SK-N-SH (cell line): ENCODE results near the gene PDIA5. TPM values are rescaled to one million over a fixed set of nuclear protein-coding genes. Genes with fewer than 3 reads are reported as not detected.

ENCODE experiments used
- CTCF ChIA-PET: fragments of 300-600, 350-600 bp; formaldehyde crosslinking; extraction: SDS; loops from one replicate; lab custom pipeline; 2021; lab: Yijun Ruan, JAX
- POLR2A ChIA-PET: fragments of 350-600 bp; sonication (Branson Sonifier 250); formaldehyde crosslinking; extraction: SDS; loops from one replicate; lab custom pipeline; 2020; ENCODE audit warnings: antibody characterized with exemption, inconsistent platforms; lab: Yijun Ruan, JAX
- DNase-seq: peaks from one replicate; pipeline ENCODE4 v3.0.0; 2012
- H2AFZ ChIP-seq: fragments of 200-600 bp; sonication (generic); 2 replicates; pipeline ENCODE4 v1.8.1; 2016; ENCODE audit warnings: antibody characterized with exemption, mild to moderate bottlenecking, low read depth
- H3F3A ChIP-seq: fragments of 200-600 bp; sonication (generic); replicated peaks from 2 replicates; pipeline ENCODE3; 2016; ENCODE audit warnings: antibody characterized with exemption, mild to moderate bottlenecking; ENCODE audit not compliant: insufficient read depth
- H3K27ac ChIP-seq, 2 experiments: fragments of 200-500 bp in 1 of 2; fragments of 200-600 bp in 1 of 2; sonication (Bioruptor generic) in 1 of 2; sonication (generic), shearing (Covaris generic) in 1 of 2; 2 replicates each; pipeline versions ENCODE4 v1.5.1 to v1.6.1; 2014 to 2016; ENCODE audit warnings: low read depth in 2 of 2, inconsistent platforms in 1 of 2, low read length in 1 of 2, mild to moderate bottlenecking in 1 of 2, mixed read lengths in 1 of 2
- H3K27me3 ChIP-seq: fragments of 200-600 bp; sonication (generic), shearing (Covaris generic); 2 replicates; pipeline ENCODE4 v1.6.1; 2016; ENCODE audit warnings: mixed run types; ENCODE audit not compliant: insufficient read depth
- H3K36me3 ChIP-seq, 2 experiments: fragments of 200-500 bp in 1 of 2; fragments of 200-600 bp in 1 of 2; sonication (Bioruptor generic) in 1 of 2; sonication (generic) in 1 of 2; replicated peaks in 1 of 2; 2 replicates each; pipeline versions ENCODE3 to v1.5.1; 2014 to 2016; ENCODE audit warnings: low read length in 1 of 2, mild to moderate bottlenecking in 1 of 2; ENCODE audit not compliant: insufficient read depth in 2 of 2, control insufficient read depth in 1 of 2
- H3K4me1 ChIP-seq, 2 experiments: fragments of 200-500 bp in 1 of 2; fragments of 200-600 bp in 1 of 2; sonication (Bioruptor generic) in 1 of 2; sonication (generic), shearing (Covaris generic) in 1 of 2; 2 replicates each; pipeline versions ENCODE4 v1.5.1 to v1.6.1; 2014 to 2016; ENCODE audit warnings: low read depth in 1 of 2, low read length in 1 of 2, mixed run types in 1 of 2; ENCODE audit not compliant: insufficient read depth in 2 of 2, control insufficient read depth in 1 of 2
- H3K4me2 ChIP-seq: fragments of 200-600 bp; sonication (generic), shearing (Covaris generic); 2 replicates; pipeline ENCODE4 v1.6.1; 2017; ENCODE audit warnings: mixed run types
- H3K4me3 ChIP-seq, 2 experiments: fragments of 200-500 bp in 1 of 2; fragments of 200-600 bp in 1 of 2; sonication (Bioruptor generic) in 1 of 2; sonication (generic), shearing (Covaris generic) in 1 of 2; 2 replicates each; pipeline versions ENCODE4 v1.5.1 to v1.8.1; 2014 to 2016; ENCODE audit warnings: low read depth in 2 of 2, inconsistent platforms in 1 of 2, low read length in 1 of 2, mild to moderate bottlenecking in 1 of 2, mixed read lengths in 1 of 2, moderate library complexity in 1 of 2
- H3K79me2 ChIP-seq: fragments of 200-600 bp; sonication (generic); 2 replicates; pipeline ENCODE4 v1.8.1; 2017; ENCODE audit warnings: mild to moderate bottlenecking; ENCODE audit not compliant: insufficient read depth
- H3K9ac ChIP-seq: fragments of 200-600 bp; sonication (generic); 2 replicates; pipeline ENCODE4 v1.6.1; 2017; ENCODE audit warnings: mixed run types
- H3K9me2 ChIP-seq: fragments of 200-600 bp; sonication (generic); 2 replicates; pipeline ENCODE4 v1.6.1; 2017; ENCODE audit warnings: mixed run types
- H3K9me3 ChIP-seq: fragments of 200-600 bp; sonication (generic); 2 replicates; pipeline ENCODE4 v1.6.1; 2017; ENCODE audit warnings: mixed run types, mild to moderate bottlenecking, moderate library complexity
- H4K20me1 ChIP-seq: fragments of 200-600 bp; sonication (generic); 2 replicates; pipeline ENCODE4 v1.6.1; 2017; ENCODE audit warnings: mild to moderate bottlenecking, mixed run types; ENCODE audit not compliant: insufficient read depth
- CHD2 ChIP-seq: fragments of 150-350 bp; IDR thresholded peaks from 2 replicates; pipeline ENCODE4 v1.6.1; 2018; ENCODE audit warnings: low read length; ENCODE audit not compliant: partially characterized antibody
- EP300 ChIP-seq, 2 experiments: IDR thresholded peaks; 2 replicates each; pipeline versions ENCODE4 v1.4.0 to v1.6.1; 2012; ENCODE audit warnings: borderline replicate concordance in 1 of 2, low read depth in 1 of 2, low read length in 1 of 2
- EZH2phosphoT487 ChIP-seq: fragments of 200-600 bp; sonication (generic); IDR thresholded peaks from 2 replicates; pipeline ENCODE4 v1.6.1; 2017; ENCODE audit warnings: low read depth, mixed run types, mild to moderate bottlenecking, antibody characterized with exemption, moderate library complexity, borderline replicate concordance
- FOSL2 ChIP-seq: IDR thresholded peaks from 2 replicates; pipeline ENCODE4 v1.4.0; 2012; ENCODE audit warnings: low read depth, mild to moderate bottlenecking, moderate library complexity, borderline replicate concordance
- FOXM1 ChIP-seq: IDR thresholded peaks from 2 replicates; pipeline ENCODE4 v1.4.0; 2012; ENCODE audit warnings: low read depth, mild to moderate bottlenecking
- GABPA ChIP-seq: IDR thresholded peaks from 2 replicates; pipeline ENCODE4 v1.4.0; 2012; ENCODE audit warnings: low read depth, mild to moderate bottlenecking
- GATA2 ChIP-seq: sonication (generic); formaldehyde crosslinking; IDR thresholded peaks from 2 replicates; pipeline ENCODE4 v1.5.0; 2020; ENCODE audit warnings: mild to moderate bottlenecking, missing genetic modification reagents
- MEF2A ChIP-seq: IDR thresholded peaks from 2 replicates; pipeline ENCODE4 v1.4.0; 2012; ENCODE audit warnings: low read depth, borderline replicate concordance
- MXI1 ChIP-seq: IDR thresholded peaks from 2 replicates; pipeline ENCODE4 v1.6.1; 2012; ENCODE audit warnings: mild to moderate bottlenecking, low read depth, low read length, improper control_type of control experiment
- NFIC ChIP-seq: IDR thresholded peaks from 2 replicates; pipeline ENCODE4 v1.4.0; 2012; ENCODE audit warnings: borderline replicate concordance
- NRF1 ChIP-seq: IDR thresholded peaks from 2 replicates; pipeline ENCODE4 v1.6.1; 2012; ENCODE audit warnings: low read depth, mild to moderate bottlenecking, low read length
- POLR2AphosphoS5 ChIP-seq: IDR thresholded peaks from 2 replicates; pipeline ENCODE4 v1.6.1; 2012; ENCODE audit warnings: low read depth, low read length
- RAD21 ChIP-seq: IDR thresholded peaks from 2 replicates; pipeline ENCODE4 v1.6.1; 2012; ENCODE audit warnings: mild to moderate bottlenecking, low read length
- RCOR1 ChIP-seq: fragments of 150-350 bp; IDR thresholded peaks from 2 replicates; pipeline ENCODE4 v1.6.1; 2017; ENCODE audit warnings: antibody characterized with exemption, low read length
- SIN3A ChIP-seq: IDR thresholded peaks from 2 replicates; pipeline ENCODE4 v1.6.1; 2012; ENCODE audit warnings: low read depth, mild to moderate bottlenecking, low read length, moderate library complexity, borderline replicate concordance
- TAF1 ChIP-seq: IDR thresholded peaks from 2 replicates; pipeline ENCODE4 v1.6.1; 2012; ENCODE audit warnings: low read depth, mild to moderate bottlenecking, low read length, moderate library complexity, borderline replicate concordance
- YY1 ChIP-seq: IDR thresholded peaks from 2 replicates; pipeline ENCODE4 v1.4.0; 2012; ENCODE audit warnings: low read depth, mild to moderate bottlenecking
- WGBS: methylation state at CpG from one replicate; pipeline ENCODE4 v1.1.6; 2017; ENCODE audit warnings: low lambda C conversion rate; 5-methylcytosine and 5-hydroxymethylcytosine counted together
- polyA plus RNA-seq, 3 experiments: library from polyadenylated mRNA; depleted of rRNA; stranded (reverse); fragments of >200 nt; gene quantifications; 2 replicates each; pipeline ENCODE4 v1.2.3, GENCODE V29; 2012
- TF ChIP-seq, protein P1 (sequence below): IDR thresholded peaks from 2 replicates; pipeline ENCODE4 v1.4.0; 2012; ENCODE audit warnings: low read depth, borderline replicate concordance
- TF ChIP-seq, protein P2 (sequence below): IDR thresholded peaks from 2 replicates; pipeline ENCODE4; 2012
- TF ChIP-seq, protein P3 (sequence below): IDR thresholded peaks from 2 replicates; pipeline ENCODE4 v1.4.0; 2012; ENCODE audit warnings: low read depth
- TF ChIP-seq, protein P4 (sequence below): IDR thresholded peaks from 2 replicates; pipeline ENCODE4 v1.4.0; 2012; ENCODE audit warnings: low read depth, borderline replicate concordance
- TF ChIP-seq, protein P5 (sequence below): fragments of 150-350 bp; IDR thresholded peaks from 2 replicates; pipeline ENCODE4 v1.6.1; 2016; ENCODE audit warnings: mild to moderate bottlenecking, low read depth, low read length

The PDIA5 gene
- polyA plus RNA-seq, 1 of the 3 experiments (the other 2 are of a cell fraction): 28.6 TPM

DNA sequence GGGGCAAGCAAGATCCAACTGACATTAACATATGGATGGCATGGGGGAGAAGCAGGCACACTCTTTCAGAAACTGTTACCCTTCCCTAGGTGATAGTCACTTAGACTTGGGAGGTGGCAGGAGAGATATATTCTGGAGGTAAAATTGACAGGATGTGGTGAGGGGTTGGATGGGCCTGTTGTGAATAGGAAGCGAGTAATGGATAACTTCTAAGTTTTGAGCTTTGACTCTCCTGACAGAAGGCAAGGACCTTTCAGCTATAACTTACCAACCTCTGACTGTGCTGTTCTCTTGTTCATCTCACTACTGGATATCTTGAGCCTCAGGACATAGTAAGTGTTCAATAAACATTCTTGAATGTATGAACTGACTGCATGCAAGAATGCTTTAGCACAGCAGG lies 1.9 kb upstream of the PDIA5 start:
- POLR2A ChIA-PET: no interaction called here
- 24% methylated on average over 1 of the region's 1 CpG for WGBS

DNA sequence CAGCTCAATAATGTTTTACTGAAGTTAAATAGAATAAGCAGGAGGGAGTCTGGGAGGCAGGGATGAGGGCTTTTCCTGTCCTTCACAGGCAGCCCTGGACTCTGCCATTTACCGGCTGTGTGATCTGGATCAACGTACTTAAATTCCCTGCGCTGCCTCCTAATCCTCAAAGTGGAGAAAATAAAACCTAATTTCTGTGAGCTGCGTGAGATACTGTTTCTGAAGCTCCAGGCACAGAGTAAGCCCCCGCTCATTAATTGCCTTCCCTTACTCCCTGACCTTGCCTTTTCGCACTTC lies 278 bp upstream of the PDIA5 start:
- Histone ChIP-seq H4K20me1 (peaks cover 15% of the 10 kb centered on the region), H2AFZ (peak overlapping the region; percentile 84), H3K9me3 (no peaks in the 10 kb centered on the region), H3K79me2 (peaks cover 45% of the 10 kb centered on the region), H3K4me1 (peaks cover 3 to 30% of the 10 kb centered on the region in 2 experiments; a peak in 3 of 4 replicates), H3K9me2 (no peaks in the 10 kb centered on the region), H3K27ac (no peak overlapping the region; a peak in 1 of 4 replicates), H3F3A (no peaks in the 10 kb centered on the region), H3K27me3 (no peaks in the 10 kb centered on the region), H3K9ac (no peak overlapping the region; the same call in 1 of the 2 replicates), H3K36me3 (no peaks in the 10 kb centered on the region), H3K4me2 (peak overlapping the region; percentile 98; the same call in 1 of the 2 replicates), H3K4me3 (peak overlapping the region; percentile 94 to 96)
- ChIA-PET POLR2A (interaction anchor here (1.5 to 2.2 kb wide), 3 partner anchors 10 to 19 kb away, joined by 4 to 9 read pairs (median 8); no protein-coding TSS in a partner anchor), CTCF (interaction anchor here (0.9 to 2.3 kb wide), 5 partner anchors 10 to 124 kb away, joined by 4 to 13 read pairs (median 6); no protein-coding TSS in a partner anchor)
- DNase-seq: no peak
- WGBS: 52% methylated on average over 6 of the region's 6 CpGs
- TF ChIP-seq NFIC: no peak
- TF ChIP-seq POLR2AphosphoS5: no peak
- no peak for TF ChIP-seq FOSL2
- TF ChIP-seq, protein P1, sequence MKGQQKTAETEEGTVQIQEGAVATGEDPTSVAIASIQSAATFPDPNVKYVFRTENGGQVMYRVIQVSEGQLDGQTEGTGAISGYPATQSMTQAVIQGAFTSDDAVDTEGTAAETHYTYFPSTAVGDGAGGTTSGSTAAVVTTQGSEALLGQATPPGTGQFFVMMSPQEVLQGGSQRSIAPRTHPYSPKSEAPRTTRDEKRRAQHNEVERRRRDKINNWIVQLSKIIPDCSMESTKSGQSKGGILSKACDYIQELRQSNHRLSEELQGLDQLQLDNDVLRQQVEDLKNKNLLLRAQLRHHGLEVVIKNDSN: no peak
- TF ChIP-seq MEF2A: no peak
- TF ChIP-seq TAF1: no peak
- TF ChIP-seq, protein P2, sequence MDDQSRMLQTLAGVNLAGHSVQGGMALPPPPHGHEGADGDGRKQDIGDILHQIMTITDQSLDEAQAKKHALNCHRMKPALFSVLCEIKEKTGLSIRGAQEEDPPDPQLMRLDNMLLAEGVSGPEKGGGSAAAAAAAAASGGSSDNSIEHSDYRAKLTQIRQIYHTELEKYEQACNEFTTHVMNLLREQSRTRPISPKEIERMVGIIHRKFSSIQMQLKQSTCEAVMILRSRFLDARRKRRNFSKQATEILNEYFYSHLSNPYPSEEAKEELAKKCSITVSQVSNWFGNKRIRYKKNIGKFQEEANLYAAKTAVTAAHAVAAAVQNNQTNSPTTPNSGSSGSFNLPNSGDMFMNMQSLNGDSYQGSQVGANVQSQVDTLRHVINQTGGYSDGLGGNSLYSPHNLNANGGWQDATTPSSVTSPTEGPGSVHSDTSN: no peak
- TF ChIP-seq, protein P3, sequence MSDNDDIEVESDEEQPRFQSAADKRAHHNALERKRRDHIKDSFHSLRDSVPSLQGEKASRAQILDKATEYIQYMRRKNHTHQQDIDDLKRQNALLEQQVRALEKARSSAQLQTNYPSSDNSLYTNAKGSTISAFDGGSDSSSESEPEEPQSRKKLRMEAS: no peak
- TF ChIP-seq CHD2: no peak
- TF ChIP-seq MXI1: no peak
- TF ChIP-seq FOXM1: no peak
- no peak for TF ChIP-seq RCOR1

More for the DNA sequence above, 1.9 kb upstream of the PDIA5 start:
- H3K9me3 ChIP-seq: no peaks in the 10 kb centered on the region
- peaks cover 3 to 17% of the 10 kb centered on the region in 2 experiments; a peak in 1 of 4 replicates for H3K4me1 ChIP-seq
- H3K36me3 ChIP-seq: no peaks in the 10 kb centered on the region
- H3K4me3 ChIP-seq: no peak overlapping the region
- H3K9ac ChIP-seq: no peak overlapping the region
- 0 out of 2 replicates have a peak, but pooled peaks cover 3% of the 10 kb centered on the region for H4K20me1 ChIP-seq
- no peaks in the 10 kb centered on the region; the same call in 1 of the 2 replicates for H3K27me3 ChIP-seq
- H3K27ac ChIP-seq: no peak overlapping the region
- CTCF ChIA-PET: interaction anchor here (0.7 to 1.0 kb wide), 2 partner anchors 18 to 36 kb away, joined by 3 to 4 read pairs; no protein-coding TSS in a partner anchor
- H3K9me2 ChIP-seq: no peaks in the 10 kb centered on the region
- no peak for DNase-seq
- H3F3A ChIP-seq: no peaks in the 10 kb centered on the region
- H3K4me2 ChIP-seq: no peak overlapping the region
- H3K79me2 ChIP-seq: peaks cover 28% of the 10 kb centered on the region
- H2AFZ ChIP-seq: no peak overlapping the region
- TF ChIP-seq CHD2: no peak
- no peak for TF ChIP-seq NRF1
- TF ChIP-seq, protein P2: no peak
- no peak for TF ChIP-seq EZH2phosphoT487
- TF ChIP-seq SIN3A: no peak
- TF ChIP-seq GABPA: no peak
- no peak for TF ChIP-seq RAD21
- no peak for TF ChIP-seq YY1
- TF ChIP-seq RCOR1: no peak
- TF ChIP-seq, protein P4, sequence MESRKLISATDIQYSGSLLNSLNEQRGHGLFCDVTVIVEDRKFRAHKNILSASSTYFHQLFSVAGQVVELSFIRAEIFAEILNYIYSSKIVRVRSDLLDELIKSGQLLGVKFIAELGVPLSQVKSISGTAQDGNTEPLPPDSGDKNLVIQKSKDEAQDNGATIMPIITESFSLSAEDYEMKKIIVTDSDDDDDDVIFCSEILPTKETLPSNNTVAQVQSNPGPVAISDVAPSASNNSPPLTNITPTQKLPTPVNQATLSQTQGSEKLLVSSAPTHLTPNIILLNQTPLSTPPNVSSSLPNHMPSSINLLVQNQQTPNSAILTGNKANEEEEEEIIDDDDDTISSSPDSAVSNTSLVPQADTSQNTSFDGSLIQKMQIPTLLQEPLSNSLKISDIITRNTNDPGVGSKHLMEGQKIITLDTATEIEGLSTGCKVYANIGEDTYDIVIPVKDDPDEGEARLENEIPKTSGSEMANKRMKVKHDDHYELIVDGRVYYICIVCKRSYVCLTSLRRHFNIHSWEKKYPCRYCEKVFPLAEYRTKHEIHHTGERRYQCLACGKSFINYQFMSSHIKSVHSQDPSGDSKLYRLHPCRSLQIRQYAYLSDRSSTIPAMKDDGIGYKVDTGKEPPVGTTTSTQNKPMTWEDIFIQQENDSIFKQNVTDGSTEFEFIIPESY: no peak
- no peak for TF ChIP-seq EP300 (IDR thresholded peaks at IDR 0.05; ENCODE audit: borderline replicate concordance in 1 of 2, low read depth in 1 of 2, low read length in 1 of 2)
- TF ChIP-seq FOXM1: no peak
- no peak for TF ChIP-seq MEF2A
- TF ChIP-seq, protein P5, sequence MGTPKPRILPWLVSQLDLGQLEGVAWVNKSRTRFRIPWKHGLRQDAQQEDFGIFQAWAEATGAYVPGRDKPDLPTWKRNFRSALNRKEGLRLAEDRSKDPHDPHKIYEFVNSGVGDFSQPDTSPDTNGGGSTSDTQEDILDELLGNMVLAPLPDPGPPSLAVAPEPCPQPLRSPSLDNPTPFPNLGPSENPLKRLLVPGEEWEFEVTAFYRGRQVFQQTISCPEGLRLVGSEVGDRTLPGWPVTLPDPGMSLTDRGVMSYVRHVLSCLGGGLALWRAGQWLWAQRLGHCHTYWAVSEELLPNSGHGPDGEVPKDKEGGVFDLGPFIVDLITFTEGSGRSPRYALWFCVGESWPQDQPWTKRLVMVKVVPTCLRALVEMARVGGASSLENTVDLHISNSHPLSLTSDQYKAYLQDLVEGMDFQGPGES: no peak
- no peak for TF ChIP-seq MXI1
- no peak for TF ChIP-seq GATA2
